ENCODE measurements around the gene BSG. TPM values are rescaled to one million over a fixed set of nuclear protein-coding genes. Genes with fewer than 3 reads are reported as not detected.

BSG gene
- total RNA-seq, 1 donor from 2014 or later: 366 TPM

- H3K4me1 ChIP-seq: peaks cover 47% of the 10 kb centered on the region
- peaks cover 40% of the 10 kb centered on the region for H3K36me3 ChIP-seq
- no peak for TF ChIP-seq CTCF (IDR thresholded peaks at IDR 0.05)
- DNase-seq (no peak), ATAC-seq (no peak)
- H3K27me3 ChIP-seq (ENCODE audit: low read depth): no peaks in the 10 kb centered on the region
- no peaks in the 10 kb centered on the region for H3K9me3 ChIP-seq
- no peak overlapping the region for H3K4me3 ChIP-seq
- no peak overlapping the region for H3K27ac ChIP-seq
- intact Hi-C loops (cut with DNase I): no loop called here
These were observed 4.5 kb downstream of the BSG start for GRCh38 chr19:576768-577438.

- intact Hi-C loops (cut with DNase I): no loop called here
- Histone ChIP-seq H3K4me3 (no peak overlapping the region), H3K27ac (no peak overlapping the region), H3K4me1 (peaks cover 47% of the 10 kb centered on the region), H3K9me3 (no peaks in the 10 kb centered on the region), H3K36me3 (peaks cover 48% of the 10 kb centered on the region), H3K27me3 (ENCODE audit: low read depth) (no peaks in the 10 kb centered on the region)
- ATAC-seq (no peak), DNase-seq (no peak)
- no peak for TF ChIP-seq CTCF (IDR thresholded peaks at IDR 0.05)
These were observed 5.3 kb downstream of the BSG start for GRCh38 chr19:577439-578392.

GRCh38 chr19:579111-579841, 6.9 kb downstream of the BSG start:
- H3K27me3 ChIP-seq (ENCODE audit: low read depth): no peaks in the 10 kb centered on the region
- ATAC-seq (no peak), DNase-seq (no peak)
- intact Hi-C loops (cut with DNase I): no loop called here
- no peak overlapping the region for H3K4me3 ChIP-seq
- H3K4me1 ChIP-seq: peaks cover 38% of the 10 kb centered on the region
- H3K27ac ChIP-seq: no peak overlapping the region
- peaks cover 56% of the 10 kb centered on the region for H3K36me3 ChIP-seq
- no peak for TF ChIP-seq CTCF (IDR thresholded peaks at IDR 0.05)
- no peaks in the 10 kb centered on the region for H3K9me3 ChIP-seq

- TF ChIP-seq CTCF (IDR thresholded peaks at IDR 0.05): no peak
- Histone ChIP-seq H3K4me3 (no peak overlapping the region), H3K36me3 (peaks cover 56% of the 10 kb centered on the region), H3K4me1 (peaks cover 36% of the 10 kb centered on the region), H3K27me3 (ENCODE audit: low read depth) (peaks cover 3% of the 10 kb centered on the region), H3K9me3 (no peaks in the 10 kb centered on the region), H3K27ac (no peak overlapping the region)
- ATAC-seq: no peak
- intact Hi-C loops (cut with DNase I): no loop called here
- no peak for DNase-seq
These were observed 7.4 kb downstream of the BSG start for GRCh38 chr19:579842-580155.

GRCh38 chr19:580274-580835, 8.0 kb downstream of the BSG start:
- intact Hi-C loops (cut with DNase I): no loop called here
- Histone ChIP-seq H3K27me3 (ENCODE audit: low read depth) (peaks cover 9% of the 10 kb centered on the region), H3K36me3 (peaks cover 56% of the 10 kb centered on the region), H3K9me3 (no peaks in the 10 kb centered on the region), H3K27ac (no peak overlapping the region), H3K4me3 (no peak overlapping the region), H3K4me1 (peaks cover 30% of the 10 kb centered on the region)
- no peak for TF ChIP-seq CTCF (IDR thresholded peaks at IDR 0.05)
- DNase-seq (no peak), ATAC-seq (no peak)
